ENCODE measurements around the gene RFTN1. TPM values are rescaled to one million over a fixed set of nuclear protein-coding genes. Genes with fewer than 3 reads are reported as not detected.

The RFTN1 gene
- total RNA-seq, 1 experiment from 2014 or later, result 2.2 TPM

DNA sequence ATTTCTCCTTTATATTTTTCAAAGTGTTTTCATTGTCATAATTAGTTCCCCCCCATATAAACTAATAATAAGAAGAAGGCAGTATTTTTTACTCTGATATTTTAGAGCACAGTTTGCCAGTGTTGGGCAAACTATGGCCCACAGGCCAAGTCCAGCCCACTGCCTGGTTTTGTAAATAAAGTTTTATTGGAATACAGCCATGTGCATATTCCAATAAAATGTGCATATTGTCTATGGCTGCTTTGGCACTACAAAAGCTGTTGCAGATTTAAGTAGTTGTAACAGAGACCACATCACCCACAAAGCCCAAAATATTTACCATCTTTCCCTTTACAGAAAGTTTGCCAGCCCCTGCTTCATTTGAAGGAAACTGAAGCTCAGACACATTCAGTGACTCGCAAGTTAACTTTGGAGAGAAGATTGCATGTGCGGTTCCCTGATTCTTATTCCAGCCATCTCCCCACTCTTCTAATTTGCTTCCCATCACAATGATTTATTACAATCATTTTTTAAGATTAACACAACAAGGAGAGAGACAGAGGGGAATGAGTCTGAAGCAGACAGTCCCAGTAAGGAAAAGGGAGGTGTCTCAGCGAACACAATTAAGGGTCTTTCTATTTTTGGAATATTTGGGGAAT lies 48.9 kb downstream of the RFTN1 start:
- H3K27me3 Mint-ChIP-seq (ENCODE audit: low read depth), result peaks cover 25% of the 10 kb centered on the region
- DNase-seq, result no peak
- Histone ChIP-seq H4K20me1 (ENCODE audit: control insufficient read depth, insufficient read depth, insufficient read length) (no peaks in the 10 kb centered on the region), H4K8ac (replicated peaks; ENCODE audit: insufficient read length, low read depth, low read length) (no peak overlapping the region), H2BK12ac (ENCODE audit: insufficient read length, low read depth, low read length) (no peak overlapping the region), H2AK5ac (ENCODE audit: insufficient read length, low read length) (no peak overlapping the region), H3K14ac (ENCODE audit: insufficient read depth, low read length) (no peak overlapping the region), H3K4ac (ENCODE audit: low read depth, low read length) (no peak overlapping the region), H3K23ac (ENCODE audit: insufficient read length, low read depth, low read length) (no peak overlapping the region), H3K4me1 (ENCODE audit: insufficient read depth, low read length) (no peaks in the 10 kb centered on the region), H2AFZ (ENCODE audit: low read length) (no peak overlapping the region), H2BK15ac (ENCODE audit: low read depth, low read length) (no peak overlapping the region), H4K5ac (ENCODE audit: insufficient read length, low read depth, low read length) (no peak overlapping the region), H2BK20ac (ENCODE audit: low read depth, low read length, poor library complexity, severe bottlenecking) (no peak overlapping the region), H3K27ac (ENCODE audit: insufficient read length, low read depth, low read length) (no peak overlapping the region), H2BK120ac (ENCODE audit: low read depth, low read length, poor library complexity, severe bottlenecking) (no peak overlapping the region), H3K4me2 (ENCODE audit: insufficient read depth, insufficient read length, low read length) (no peak overlapping the region), H3K9me3 (ENCODE audit: control insufficient read depth, low read depth, low read length) (no peaks in the 10 kb centered on the region), H2BK5ac (ENCODE audit: insufficient read length, low read length) (no peak overlapping the region), H3K56ac (ENCODE audit: insufficient read length, low read depth, low read length) (no peak overlapping the region), H4K91ac (ENCODE audit: insufficient read length, low read depth, low read length) (no peak overlapping the region), H3K27me3 (ENCODE audit: insufficient read depth, low read length) (no peaks in the 10 kb centered on the region), H3K23me2 (ENCODE audit: insufficient read length, low read depth, low read length, poor library complexity, severe bottlenecking) (no peaks in the 10 kb centered on the region), H3T11ph (ENCODE audit: low read length) (no peak overlapping the region), H3K18ac (ENCODE audit: insufficient read length, low read depth, low read length) (no peak overlapping the region), H3K9ac (ENCODE audit: extremely low read depth, insufficient read length, low read length) (no peak overlapping the region), H3K79me1 (ENCODE audit: insufficient read depth, low read depth, low read length, poor library complexity, severe bottlenecking) (no peaks in the 10 kb centered on the region), H3K79me2 (ENCODE audit: insufficient read depth, low read length) (no peaks in the 10 kb centered on the region)
- H3K36me3 Mint-ChIP-seq (ENCODE audit: insufficient read depth in 1 of 3, low read depth in 3 of 3), result no peaks in the 10 kb centered on the region
- no peak overlapping the region for H3K27ac Mint-ChIP-seq
- TF ChIP-seq CTCF (conservative IDR thresholded peaks at IDR 0.05), result no peak
- WGBS (ENCODE audit: extremely low coverage, insufficient read length, low lambda C conversion rate), result no CpG with 5 or more reads among the region's 3 CpGs
- no peak overlapping the region for H3K4me3 Mint-ChIP-seq
- H3K4me1 Mint-ChIP-seq, result peaks cover 11 to 13% of the 10 kb centered on the region in 2 experiments
- no peaks in the 10 kb centered on the region for H3K9me3 Mint-ChIP-seq
